HG03039 (cell line): Measurements from ENCODE around the gene SMIM1.

ENCODE experiments used
- ATAC-seq: cut with Tn5 transposase; IDR thresholded peaks from one replicate; pipeline ENCODE4 v1.9.1; 2021; ENCODE audit warnings: mild to moderate bottlenecking, moderate library complexity; ENCODE audit not compliant: unreplicated experiment

The SMIM1 gene

DNA sequence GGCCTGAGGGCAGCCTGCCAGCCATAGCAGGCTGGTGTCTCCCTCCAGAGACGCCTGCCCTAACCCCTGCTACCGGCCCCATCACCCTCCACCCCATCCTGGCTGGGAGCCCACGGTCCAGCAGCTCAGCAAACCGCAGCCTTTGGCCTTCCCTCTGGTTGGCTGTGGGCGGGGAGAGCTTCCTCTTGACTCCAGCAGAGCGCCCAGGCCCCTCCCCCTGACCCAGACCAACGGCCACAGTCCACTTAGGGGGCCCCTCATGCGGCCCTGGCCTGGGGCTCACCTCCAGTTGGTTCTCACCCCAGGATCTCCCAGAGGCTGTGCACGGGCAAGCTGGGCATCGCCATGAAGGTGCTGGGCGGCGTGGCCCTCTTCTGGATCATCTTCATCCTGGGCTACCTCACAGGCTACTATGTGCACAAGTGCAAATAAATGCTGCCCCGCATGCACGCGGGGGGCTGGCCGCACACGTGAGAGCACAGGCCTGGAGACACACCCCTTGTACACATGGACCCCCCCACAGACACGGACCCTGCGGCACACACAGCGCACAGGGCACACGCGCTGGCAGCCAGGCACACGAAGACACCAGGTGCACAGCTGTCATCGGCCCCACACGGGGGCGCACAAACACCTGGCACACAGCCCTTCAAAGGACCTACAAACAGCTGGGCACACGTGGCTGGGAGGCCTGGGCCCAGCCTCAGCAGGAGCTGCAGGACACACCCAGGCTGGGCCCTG is 3.1 kb downstream of the SMIM1 start:
- ATAC-seq: no peak

DNA sequence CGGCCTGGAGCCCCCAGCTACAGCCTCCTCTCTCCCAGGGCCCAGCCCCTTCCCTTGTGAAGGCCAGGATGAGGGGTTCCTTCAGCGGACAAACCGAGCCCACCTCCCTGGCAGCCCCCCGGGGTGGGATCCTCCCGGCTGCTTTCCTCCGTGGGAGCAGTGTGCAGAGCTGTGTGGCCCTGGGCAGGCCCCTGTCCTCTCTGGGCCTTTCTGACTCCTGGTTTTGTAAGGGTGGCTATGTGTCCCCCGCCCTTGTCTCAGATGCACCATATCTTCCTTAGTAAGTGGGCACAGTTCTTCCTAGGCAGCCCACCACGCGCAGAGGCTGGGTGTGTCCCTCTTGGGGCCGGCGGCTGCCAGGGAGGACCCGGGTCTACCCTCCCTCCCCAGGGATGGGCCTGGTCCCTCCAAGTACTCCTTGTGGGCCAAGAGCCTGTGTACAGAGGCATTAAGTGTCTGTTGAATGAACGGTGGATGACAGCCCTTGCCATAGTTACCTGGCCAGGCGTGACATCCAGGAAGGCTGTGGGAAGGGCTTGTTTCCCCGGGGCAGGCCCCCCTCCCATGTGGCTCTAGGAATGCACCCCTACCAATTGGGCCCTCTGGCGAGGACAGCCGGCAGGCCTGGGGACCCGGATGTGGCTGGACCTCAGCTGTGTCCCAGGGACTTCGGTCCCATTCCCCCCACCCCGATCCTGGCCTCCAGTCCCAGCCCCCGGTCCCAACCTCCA is 3.8 kb downstream of the SMIM1 start:
- no peak for ATAC-seq

DNA sequence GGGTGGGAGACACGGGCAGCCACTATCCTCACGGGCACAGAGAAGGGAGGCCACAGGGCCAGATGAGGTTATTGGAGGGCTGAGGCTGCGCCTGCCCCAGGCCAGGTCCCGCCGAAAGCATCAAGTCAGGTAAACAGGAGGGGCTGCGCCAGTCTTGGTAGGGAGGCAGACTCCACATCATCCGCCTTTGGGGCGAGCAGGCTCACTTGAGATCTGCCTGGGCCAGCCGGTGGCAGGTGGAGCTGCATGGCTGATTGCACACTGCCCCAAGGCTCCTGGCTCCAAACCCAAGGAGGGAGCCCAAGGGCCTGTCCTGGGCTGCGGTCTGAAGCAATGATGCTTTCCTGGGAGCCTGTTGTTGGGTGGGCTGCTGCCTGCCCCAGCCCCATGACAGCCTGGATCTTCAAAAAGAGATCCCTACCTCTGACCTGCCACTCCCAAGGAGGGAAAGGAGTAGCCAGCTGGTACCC is 4.6 kb downstream of the SMIM1 start:
- ATAC-seq: no peak

DNA sequence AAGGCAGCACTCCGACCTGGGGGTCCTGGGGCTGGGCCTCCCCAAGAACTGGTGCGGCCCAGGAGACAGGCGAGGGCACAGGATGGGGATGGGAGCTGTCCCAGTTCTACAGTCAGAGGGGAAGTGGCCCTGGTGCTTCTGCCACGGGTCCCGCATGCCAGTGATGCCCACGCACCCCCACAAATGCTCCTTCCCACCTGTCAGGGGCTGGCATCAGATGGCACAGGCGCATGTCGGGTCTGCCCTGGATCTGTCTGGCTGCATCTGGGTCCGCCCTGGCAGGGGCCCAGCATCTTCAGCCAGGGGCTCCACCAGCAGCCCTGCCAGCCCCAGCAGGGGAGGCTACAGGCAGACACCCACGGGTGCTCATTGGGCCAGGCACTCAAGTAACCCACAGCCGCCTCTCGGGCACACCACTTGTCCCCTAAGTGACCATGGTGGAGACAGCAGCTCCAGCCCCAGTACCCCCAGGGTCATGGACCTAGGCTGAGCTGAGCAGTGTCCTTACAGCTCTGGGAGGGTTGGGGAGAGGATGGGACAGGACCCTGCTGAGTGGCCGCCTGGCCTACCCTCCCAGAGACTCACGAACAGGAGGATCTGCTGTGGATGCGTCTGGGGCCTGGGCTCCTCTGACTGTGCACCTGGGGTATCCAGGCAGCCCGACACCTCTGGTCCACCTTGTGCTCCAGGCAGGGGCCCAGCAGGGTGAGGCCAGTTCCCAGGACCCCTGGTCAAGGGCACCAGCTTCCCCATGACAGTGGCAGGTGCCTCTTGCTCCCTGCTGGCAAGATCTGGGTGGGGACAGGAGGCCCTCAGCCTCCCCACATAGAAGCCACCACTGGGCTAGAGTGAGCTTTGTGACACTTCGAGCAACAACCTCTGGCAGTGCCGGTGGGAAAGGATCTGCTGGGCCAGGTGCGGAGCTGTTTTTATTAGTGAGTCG is 5.4 kb downstream of the SMIM1 start:
- ATAC-seq: no peak

- no peak for ATAC-seq
These were observed 6.2 kb downstream of the SMIM1 start for GRCh38 chr1:3778590-3779264.

DNA sequence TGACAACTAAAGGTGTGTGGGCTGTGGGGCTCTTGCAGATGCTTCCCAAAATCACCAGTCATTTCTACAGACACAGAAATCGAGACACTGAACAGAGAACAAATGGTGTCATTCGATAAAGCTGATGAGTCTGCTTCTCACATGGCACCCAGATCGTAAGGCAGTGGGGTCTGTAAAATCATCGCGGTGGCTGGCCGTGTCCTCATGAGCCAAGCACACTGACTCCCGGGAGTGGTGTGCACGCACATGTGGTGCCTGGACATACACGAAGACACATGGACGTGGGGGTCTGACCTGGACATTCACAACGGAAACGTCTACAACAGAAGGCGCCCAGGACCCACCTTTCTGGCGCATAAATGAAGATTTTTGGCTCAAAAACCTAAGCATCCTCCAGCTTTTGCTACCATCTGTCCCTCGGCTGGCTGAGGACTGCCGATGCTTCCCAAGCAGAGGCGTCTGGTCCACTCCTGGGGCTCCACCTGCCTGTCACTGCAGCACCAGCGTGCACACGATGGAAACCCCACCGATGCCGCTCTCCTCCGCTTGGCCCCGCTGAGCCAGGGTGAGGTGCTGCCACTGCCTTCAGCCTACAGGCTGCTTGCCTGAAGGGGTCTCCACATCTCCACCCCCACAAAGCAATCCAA is 6.8 kb downstream of the SMIM1 start:
- no peak for ATAC-seq

GRCh38 chr1:3779912-3780416 is 7.4 kb downstream of the SMIM1 start:
- no peak for ATAC-seq

GRCh38 chr1:3780901-3781300 is 8.4 kb downstream of the SMIM1 start:
- ATAC-seq: no peak

DNA sequence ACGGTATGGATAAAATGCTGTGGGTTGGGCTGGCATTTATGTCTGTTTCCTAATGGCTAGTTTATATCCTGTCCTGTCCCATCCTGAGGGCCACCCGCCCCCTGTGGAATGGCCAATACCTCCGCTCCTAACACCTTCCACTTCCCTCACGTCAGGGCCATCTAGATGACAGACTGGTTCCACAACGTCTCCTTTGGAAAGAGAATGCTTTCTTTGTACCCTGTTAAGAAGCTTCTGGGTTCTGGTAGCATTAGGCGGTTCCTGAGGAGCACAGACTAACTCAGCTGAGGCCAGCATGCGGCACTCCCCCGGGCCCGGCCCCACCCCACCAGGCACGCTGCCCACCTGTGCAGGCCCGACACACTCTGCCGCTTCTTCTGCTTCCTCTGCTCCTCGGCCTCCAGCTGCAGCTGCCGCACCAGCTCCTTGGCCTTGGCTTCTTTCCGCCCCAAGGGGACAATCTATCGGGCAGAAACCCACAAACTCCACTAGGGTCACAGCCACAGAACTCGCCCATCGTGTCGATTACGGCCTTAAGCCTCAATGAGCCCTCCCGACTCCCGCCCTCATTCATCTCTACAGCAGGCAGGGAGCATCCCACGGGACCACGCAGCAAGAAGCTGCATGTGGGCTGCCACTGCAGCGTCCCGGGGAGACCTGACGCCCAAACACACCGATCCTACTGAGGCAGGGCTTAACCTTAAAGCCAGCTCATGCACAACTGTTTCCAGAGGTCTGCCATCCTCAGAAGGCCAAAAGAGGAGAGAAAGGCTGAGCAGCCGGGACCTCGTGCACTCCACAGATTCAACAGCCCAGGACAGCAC is 11.3 kb downstream of the SMIM1 start:
- no peak for ATAC-seq

DNA sequence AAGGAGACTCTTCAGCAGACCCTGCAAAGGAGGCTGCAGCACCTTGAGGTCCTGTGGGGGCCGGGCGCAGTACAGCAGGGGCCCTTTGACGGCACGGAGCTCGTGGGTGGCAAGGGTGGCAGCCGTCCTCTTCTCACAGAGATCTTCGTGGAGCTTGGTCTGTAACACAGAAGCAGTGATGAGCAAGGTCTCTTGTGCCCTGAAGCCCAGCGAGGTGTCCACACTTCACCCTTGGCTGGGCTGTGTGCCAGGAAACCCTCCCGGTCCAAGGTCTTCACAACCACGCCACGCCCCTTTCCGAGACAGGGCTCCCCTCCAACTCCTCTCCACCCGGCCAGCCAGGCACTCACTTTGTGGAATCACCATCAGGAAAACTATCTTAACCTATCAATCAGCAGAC is 12.5 kb downstream of the SMIM1 start:
- no peak for ATAC-seq

DNA sequence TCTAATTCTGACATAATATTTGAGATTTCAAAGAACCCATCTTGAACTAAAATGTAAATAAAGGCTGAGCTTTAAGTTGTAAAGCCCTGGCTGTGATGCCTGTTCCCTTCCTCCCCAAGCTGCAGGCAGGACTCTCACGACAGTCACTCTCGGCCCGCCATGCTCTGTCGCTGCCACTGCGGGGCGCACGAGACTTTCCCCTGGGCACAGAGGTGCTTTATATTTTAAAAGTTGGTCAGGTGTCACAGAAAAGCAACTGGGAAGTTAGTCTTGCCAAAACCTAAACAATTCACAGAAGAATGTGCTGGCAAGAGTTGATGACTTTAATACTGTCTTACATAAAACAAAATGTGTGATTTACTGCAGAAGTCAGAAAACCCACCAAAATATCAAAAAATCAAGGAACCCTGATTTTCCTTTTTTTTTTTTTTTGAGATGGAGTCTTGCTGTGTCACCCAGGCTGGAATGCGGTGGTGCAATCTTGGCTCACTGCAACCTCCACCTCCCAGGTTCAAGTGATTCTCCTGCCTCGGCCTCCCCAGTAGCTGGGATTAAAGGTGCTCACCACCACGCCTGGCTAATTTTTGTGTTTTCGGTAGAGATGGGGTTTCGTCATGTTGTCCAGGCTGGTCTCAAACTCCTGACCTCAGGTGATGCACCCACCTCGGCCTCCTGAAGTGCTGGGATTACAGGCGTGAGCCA is 13.1 kb downstream of the SMIM1 start:
- no peak for ATAC-seq

GRCh38 chr1:3786468-3787348 is 14.2 kb downstream of the SMIM1 start:
- ATAC-seq: no peak

GRCh38 chr1:3787349-3787715 is 14.8 kb downstream of the SMIM1 start:
- no peak for ATAC-seq

- ATAC-seq: no peak
These were observed 15.4 kb downstream of the SMIM1 start for GRCh38 chr1:3787745-3788605.

- ATAC-seq: no peak
These were observed 16.3 kb downstream of the SMIM1 start for GRCh38 chr1:3788756-3789420.
